Measurements from ENCODE around the gene ANKRD44. TPM values are rescaled to one million over a fixed set of nuclear protein-coding genes. Genes with fewer than 3 reads are reported as not detected.

The ANKRD44 gene
- total RNA-seq, 1 donor from 2014 or later, result 3.4 TPM

GRCh38 chr2:196965651-196966050, 344.9 kb downstream of the ANKRD44 start:
- no peaks in the 10 kb centered on the region for H3K36me3 Mint-ChIP-seq
- Histone ChIP-seq H3K9ac (no peak overlapping the region), H3K36me3 (no peaks in the 10 kb centered on the region), H2AFZ (replicated peaks) (peak overlapping the region; percentile 82), H3K79me2 (ENCODE audit: low read depth) (no peaks in the 10 kb centered on the region), H3K9me3 (ENCODE audit: low read depth) (no peaks in the 10 kb centered on the region), H3K4me1 (peaks cover 23% of the 10 kb centered on the region), H3F3A (ENCODE audit: low read depth) (peaks cover 8% of the 10 kb centered on the region), H3K27me3 (no peaks in the 10 kb centered on the region), H3K4me3 (no peak overlapping the region), H3K27ac (no peak overlapping the region), H4K20me1 (ENCODE audit: low read depth) (no peaks in the 10 kb centered on the region), H3K4me2 (peak overlapping the region; percentile 50)
- peaks cover 3% of the 10 kb centered on the region for H3K27me3 Mint-ChIP-seq (ENCODE audit: insufficient read depth, low read depth)
- peak; percentile 31 for DNase-seq (ENCODE audit: low spot score)
- peaks cover 16% of the 10 kb centered on the region for H3K4me1 Mint-ChIP-seq
- TF ChIP-seq EZH2phosphoT487 (IDR thresholded peaks at IDR 0.05) (no peak), EZH2 (IDR thresholded peaks at IDR 0.05) (no peak), CTCF (IDR thresholded peaks at IDR 0.05) (no peak)
- H3K27ac Mint-ChIP-seq, result peak overlapping the region; percentile 5
- H3K4me3 Mint-ChIP-seq, result no peak overlapping the region
- H3K9me3 Mint-ChIP-seq, result peaks cover 6% of the 10 kb centered on the region

DNA sequence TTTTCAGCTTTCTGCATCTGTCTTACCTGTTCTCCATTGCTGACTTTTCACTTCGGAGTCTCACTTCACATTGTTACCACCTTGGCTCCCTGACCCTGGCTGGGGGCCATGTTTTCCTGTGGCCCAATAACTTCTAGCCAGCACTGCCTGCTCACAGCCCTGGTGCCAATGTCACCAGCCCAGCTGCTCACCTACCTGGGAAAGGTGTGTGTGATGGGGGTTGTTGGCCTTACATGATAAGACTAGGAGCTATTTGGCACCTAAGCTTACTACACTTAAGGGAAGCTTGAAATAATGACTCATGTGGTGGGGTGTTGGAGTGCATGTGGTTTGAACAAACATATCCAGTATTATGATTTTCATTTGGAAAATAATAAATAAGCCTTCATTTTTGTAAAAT, 346.6 kb downstream of the ANKRD44 start:
- no peaks in the 10 kb centered on the region for H3K27me3 ChIP-seq
- H3K4me2 ChIP-seq, result no peak overlapping the region
- Mint-ChIP-seq H3K27ac (no peak overlapping the region), H3K36me3 (no peaks in the 10 kb centered on the region), H3K27me3 (ENCODE audit: insufficient read depth, low read depth) (peaks cover 6% of the 10 kb centered on the region), H3K4me1 (peaks cover 18% of the 10 kb centered on the region), H3K4me3 (no peak overlapping the region), H3K9me3 (peaks cover 9% of the 10 kb centered on the region)
- no peaks in the 10 kb centered on the region for H4K20me1 ChIP-seq (ENCODE audit: low read depth)
- no peaks in the 10 kb centered on the region for H3K36me3 ChIP-seq
- DNase-seq (ENCODE audit: low spot score), result no peak
- no peaks in the 10 kb centered on the region for H3K79me2 ChIP-seq (ENCODE audit: low read depth)
- TF ChIP-seq CTCF (IDR thresholded peaks at IDR 0.05), result no peak
- TF ChIP-seq EZH2 (IDR thresholded peaks at IDR 0.05), result no peak
- no peak for TF ChIP-seq EZH2phosphoT487 (IDR thresholded peaks at IDR 0.05)
- no peak overlapping the region for H2AFZ ChIP-seq (replicated peaks)
- H3K27ac ChIP-seq, result no peak overlapping the region
- H3K4me3 ChIP-seq, result no peak overlapping the region
- peaks cover 30% of the 10 kb centered on the region for H3K4me1 ChIP-seq
- no peak overlapping the region for H3K9ac ChIP-seq
- peaks cover 5% of the 10 kb centered on the region for H3F3A ChIP-seq (ENCODE audit: low read depth)
- no peaks in the 10 kb centered on the region for H3K9me3 ChIP-seq (ENCODE audit: low read depth)

GRCh38 chr2:196963043-196963442, 347.5 kb downstream of the ANKRD44 start:
- Histone ChIP-seq H3K4me2 (no peak overlapping the region), H3K27ac (no peak overlapping the region), H3K9me3 (ENCODE audit: low read depth) (no peaks in the 10 kb centered on the region), H4K20me1 (ENCODE audit: low read depth) (no peaks in the 10 kb centered on the region), H3K36me3 (no peaks in the 10 kb centered on the region), H3F3A (ENCODE audit: low read depth) (peaks cover 14% of the 10 kb centered on the region), H3K4me3 (no peak overlapping the region), H3K4me1 (peaks cover 39% of the 10 kb centered on the region), H3K27me3 (no peaks in the 10 kb centered on the region), H3K79me2 (ENCODE audit: low read depth) (no peaks in the 10 kb centered on the region), H2AFZ (replicated peaks) (no peak overlapping the region), H3K9ac (no peak overlapping the region)
- TF ChIP-seq EZH2phosphoT487 (IDR thresholded peaks at IDR 0.05), result no peak
- TF ChIP-seq CTCF (IDR thresholded peaks at IDR 0.05), result no peak
- TF ChIP-seq EZH2 (IDR thresholded peaks at IDR 0.05), result no peak
- H3K4me1 Mint-ChIP-seq, result peaks cover 25% of the 10 kb centered on the region
- H3K27ac Mint-ChIP-seq, result no peak overlapping the region
- peaks cover 6% of the 10 kb centered on the region for H3K27me3 Mint-ChIP-seq (ENCODE audit: insufficient read depth, low read depth)
- DNase-seq (ENCODE audit: low spot score), result no peak
- H3K4me3 Mint-ChIP-seq, result no peak overlapping the region
- peaks cover 4% of the 10 kb centered on the region for H3K36me3 Mint-ChIP-seq
- peaks cover 13% of the 10 kb centered on the region for H3K9me3 Mint-ChIP-seq
